ENCODE results near the gene ZNF772.

Gene ZNF772

DNA sequence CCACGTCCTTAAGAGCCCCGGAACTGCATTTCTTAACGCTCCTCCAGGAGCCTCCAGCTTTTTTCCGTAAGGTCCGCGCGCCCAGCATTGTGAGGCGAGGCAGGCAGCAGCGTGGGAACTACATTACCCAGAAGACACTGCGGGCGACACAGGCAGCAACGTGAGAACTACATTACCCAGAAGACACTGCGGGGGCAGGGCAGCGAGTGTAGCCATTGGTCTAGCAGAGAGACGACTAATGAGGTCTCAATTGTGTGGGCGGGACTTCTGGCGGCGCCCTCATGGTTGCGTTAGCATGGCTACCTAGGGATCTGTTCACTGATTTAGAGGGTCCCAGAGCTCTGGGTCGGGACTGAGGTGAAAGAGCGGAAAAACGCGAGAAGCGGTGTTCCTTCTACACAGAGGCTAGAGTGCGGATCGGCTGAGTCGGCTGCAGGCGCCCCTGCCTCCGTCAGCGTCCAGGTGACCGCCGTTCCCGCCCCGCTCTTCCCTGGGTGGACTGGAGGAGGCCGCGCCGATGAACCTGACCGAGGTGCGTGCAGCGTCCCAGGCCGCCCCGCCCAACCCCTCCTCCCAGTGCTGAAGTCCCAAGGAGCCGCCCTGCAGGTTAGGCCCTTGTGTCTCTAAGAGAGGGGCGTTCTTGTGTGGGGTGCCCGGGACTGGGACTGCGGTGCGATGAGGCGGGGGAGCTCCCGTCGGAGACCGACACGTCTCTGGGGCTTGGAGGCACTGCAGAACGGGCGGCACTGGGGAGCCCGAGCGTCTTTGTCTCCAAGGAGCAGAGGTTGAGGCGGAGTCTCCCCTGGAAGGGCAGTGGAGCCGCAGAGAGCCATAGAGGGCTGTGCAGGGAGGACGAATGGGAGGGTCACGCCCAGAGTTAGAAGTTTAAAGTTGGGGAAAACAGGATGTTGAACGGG is 42.0 kb downstream of the ZNF772 start, which contains the start of gene ZNF749:
Gene ZNF749, plus strand, starts transcription at position 264 of the 917 bp plus-strand sequence. Its CDS starts 254 bp downstream, at position 518.
- peak; percentile 98 for DNase-seq

DNA sequence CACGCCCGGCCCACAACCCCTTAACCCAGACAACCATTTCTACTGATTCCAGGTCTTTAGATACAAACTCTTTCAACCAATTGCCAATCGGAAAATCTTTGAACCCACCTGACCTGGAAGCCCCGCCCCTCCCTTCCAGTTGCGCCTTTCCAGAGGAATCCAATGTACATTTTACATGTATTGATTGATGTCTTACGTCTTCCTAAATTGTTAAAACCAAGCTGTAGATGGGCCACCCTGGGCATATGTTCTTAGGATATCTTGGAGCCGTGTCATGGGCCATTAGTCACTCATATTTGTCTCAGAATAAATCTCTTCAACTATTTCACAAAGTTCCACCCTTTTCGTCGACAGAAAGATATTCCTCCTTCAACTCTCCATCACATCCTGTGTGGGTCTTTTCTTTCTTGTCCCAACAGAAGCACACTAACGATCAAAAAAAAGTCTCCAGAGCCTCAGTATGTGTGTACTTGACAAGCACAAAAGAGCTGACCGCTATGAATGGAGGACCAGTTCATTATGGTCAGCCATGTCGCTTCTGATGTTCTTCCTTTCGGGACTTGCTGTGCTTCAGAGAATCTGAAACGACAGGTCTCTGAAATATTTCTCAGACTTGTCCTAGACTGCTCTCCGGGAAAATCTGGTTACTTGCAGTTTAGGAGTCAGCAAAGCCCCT is 42.8 kb downstream of the ZNF772 start:
- DNase-seq: no peak

DNA sequence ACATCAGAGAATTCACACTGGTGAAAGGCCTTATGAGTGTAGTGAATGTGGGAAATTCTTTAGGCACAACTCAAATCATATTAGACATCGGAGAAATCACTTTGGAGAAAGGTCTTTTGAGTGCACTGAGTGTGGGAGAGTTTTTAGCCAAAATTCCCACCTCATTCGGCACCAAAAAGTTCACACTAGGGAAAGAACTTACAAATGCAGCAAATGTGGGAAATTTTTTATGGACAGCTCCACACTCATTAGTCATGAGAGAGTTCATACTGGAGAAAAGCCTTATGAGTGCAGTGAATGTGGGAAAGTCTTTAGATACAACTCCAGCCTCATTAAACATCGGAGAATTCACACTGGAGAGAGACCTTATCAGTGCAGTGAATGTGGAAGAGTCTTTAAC is 56.3 kb downstream of the ZNF772 start:
- no peak for DNase-seq

DNA sequence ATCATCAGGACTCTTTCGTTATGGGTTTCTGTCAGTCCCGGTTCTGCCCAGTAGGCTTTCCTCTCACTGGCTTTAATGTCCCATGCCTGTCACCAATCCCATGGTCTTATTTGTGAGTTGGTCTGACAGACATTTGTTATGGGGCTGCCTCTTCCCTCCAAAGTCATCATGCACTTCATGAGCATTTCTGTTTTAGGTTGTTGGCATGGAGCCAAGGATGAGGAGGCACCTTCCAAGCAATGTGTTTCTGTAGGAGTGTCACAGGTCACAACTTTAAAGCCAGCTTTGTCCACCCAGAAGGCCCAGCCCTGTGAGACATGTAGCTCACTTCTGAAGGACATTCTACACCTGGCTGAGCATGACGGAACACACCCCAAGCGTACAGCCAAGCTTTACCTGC is 57.9 kb downstream of the ZNF772 start:
- no peak for DNase-seq

All from NCI-H1694 treated with DMSO at 0.1 percent for 48 hours (cell line).